GM21717 (cell line): ENCODE data around the gene OGFOD2.

Source experiments
- ATAC-seq: cut with Tn5 transposase; IDR thresholded peaks from one replicate; pipeline ENCODE4 v1.9.1; 2021; ENCODE audit warnings: mild to moderate bottlenecking, moderate library complexity; ENCODE audit not compliant: unreplicated experiment

The OGFOD2 gene

DNA sequence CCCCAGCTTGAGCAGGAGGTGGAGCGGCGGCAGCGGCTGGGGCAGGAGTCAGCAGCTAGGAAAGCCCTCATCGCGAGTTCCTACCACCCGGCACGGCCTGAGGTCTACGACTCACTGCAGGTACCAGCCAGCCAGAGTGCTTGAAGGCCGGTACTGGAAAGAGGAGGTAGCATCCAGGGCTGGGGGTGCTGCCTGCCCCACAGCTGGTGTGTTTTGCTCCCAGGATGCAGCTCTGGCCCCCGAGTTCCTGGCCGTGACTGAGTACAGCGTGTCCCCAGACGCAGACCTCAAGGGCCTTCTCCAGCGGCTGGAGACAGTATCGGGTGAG is 1.6 kb downstream of the OGFOD2 start:
- ATAC-seq, result no peak

DNA sequence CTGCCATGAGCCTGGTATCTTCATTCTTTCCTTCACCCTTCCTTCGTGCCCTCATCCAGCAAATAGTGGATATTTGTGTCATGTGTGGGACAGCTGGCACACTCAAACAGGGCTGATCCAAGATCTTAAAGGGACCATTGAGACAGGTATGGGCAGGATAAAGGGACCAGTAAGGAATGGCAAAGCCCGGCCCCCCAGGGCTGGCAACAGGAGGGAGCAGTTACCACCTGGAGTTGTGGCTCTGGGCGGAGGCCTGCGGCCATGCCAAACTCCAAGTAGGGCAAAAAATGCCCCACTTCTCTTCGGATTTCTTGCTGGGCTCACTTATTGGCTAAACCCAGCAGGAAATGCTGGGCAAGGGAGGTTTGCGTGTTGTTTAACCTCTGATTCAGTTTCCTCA is 2.1 kb downstream of the OGFOD2 start:
- ATAC-seq, result no peak

DNA sequence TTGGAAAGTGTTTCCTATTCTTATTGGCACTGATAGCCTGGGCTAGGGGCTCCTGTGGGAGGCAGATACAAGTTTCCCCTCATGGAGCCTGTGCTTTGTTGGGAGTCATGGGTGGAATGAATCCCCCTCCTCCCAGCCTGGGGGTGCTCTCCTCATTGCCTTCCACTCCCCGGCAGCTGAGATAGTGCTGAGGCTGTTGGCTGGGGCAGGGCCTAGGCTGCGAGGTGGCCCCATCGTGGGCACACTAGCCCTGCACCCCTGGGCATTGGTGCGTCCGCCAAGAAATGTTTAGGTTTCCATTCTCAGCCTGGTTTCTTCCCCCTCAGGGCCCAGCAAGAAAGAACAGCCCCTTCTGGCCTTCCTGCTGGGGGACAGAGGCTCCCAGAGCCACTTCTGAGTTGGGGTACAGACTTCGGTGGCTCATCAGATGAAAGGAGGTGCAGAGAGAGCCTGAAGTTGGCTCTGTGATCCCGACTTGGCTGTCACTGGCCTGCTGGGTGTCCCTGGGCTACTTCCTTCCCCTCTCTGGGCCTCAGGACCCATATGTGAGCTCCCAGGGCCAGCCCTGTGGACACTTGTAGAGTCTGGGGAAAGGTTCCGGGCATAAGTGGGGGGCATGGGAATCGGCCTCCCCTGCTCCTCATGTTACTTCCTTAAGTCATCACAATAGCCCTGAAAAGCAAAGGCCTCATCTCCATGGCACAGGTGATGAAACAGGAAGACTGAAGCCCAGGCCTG is 2.8 kb downstream of the OGFOD2 start:
- no peak for ATAC-seq

DNA sequence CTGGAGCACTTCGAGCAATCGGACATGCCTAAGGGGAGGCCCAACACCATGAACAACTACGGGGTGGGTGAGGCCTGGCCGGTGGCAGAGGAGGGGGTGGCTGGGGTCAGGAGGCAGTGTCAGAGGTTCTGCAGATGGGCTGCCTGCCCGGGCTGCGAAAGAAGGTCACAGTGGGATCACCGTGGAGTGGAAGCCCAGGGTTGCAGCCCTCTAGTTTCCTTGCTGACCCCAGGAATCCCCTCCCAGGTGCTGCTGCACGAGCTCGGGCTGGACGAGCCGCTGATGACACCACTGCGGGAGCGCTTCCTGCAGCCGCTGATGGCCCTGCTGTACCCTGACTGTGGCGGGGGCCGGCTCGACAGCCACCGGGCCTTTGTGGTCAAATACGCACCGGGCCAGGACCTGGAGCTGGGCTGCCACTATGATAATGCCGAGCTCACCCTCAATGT is 3.5 kb downstream of the OGFOD2 start:
- ATAC-seq, result no peak

DNA sequence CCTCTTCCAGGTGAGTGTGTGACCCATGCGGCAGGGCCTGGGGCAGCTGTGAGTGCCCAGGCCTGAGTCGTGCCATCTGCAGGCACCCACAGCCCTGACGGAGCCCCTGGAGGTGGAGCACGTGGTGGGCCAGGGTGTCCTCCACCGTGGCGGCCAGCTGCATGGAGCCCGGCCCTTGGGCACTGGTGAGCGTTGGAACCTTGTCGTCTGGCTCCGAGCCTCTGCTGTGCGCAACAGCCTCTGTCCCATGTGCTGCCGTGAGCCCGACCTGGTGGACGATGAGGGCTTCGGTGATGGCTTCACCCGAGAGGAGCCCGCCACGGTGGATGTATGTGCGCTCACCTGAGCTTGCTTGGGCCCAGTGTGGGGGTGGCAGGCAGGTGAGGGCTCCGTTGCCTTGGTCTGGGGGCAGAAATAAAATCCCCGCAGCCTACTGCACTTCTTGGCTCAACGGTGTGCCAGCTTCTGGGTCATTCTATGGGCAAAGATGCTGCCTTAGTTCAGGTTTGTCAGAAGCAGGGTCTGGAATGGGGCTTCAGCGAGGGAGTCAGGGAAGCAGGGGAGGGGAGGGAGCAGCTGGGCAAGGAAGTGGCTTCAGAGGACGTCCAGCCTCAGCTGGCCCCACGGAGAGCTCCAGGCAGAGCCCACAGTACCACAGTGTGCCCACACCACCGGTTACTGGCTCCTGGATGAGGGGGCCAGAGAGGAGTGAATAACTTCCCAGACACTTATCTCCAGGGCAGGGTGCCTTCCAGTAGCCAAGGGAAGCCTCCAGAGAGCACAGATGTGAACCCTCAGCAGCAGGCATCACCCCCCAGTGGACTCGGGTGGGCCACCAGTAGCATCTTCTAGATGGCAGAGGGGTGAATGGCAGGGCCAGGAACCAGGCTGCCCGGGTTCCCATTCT is 4.2 kb downstream of the OGFOD2 start:
- no peak for ATAC-seq

DNA sequence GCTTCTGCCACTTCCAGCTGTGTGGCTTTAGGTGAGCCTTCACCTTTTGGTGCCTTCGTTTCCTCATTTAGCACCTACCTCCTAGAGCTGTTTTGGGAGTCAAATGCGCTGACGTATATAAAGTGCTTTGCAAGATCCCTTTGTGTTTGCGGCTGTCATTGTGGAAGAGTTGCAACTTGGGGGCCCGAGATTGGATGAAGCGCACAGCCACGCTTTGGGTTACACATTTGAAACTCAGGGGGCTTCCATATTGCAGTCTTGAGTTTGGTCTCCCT is 4.8 kb downstream of the OGFOD2 start:
- ATAC-seq, result no peak

DNA sequence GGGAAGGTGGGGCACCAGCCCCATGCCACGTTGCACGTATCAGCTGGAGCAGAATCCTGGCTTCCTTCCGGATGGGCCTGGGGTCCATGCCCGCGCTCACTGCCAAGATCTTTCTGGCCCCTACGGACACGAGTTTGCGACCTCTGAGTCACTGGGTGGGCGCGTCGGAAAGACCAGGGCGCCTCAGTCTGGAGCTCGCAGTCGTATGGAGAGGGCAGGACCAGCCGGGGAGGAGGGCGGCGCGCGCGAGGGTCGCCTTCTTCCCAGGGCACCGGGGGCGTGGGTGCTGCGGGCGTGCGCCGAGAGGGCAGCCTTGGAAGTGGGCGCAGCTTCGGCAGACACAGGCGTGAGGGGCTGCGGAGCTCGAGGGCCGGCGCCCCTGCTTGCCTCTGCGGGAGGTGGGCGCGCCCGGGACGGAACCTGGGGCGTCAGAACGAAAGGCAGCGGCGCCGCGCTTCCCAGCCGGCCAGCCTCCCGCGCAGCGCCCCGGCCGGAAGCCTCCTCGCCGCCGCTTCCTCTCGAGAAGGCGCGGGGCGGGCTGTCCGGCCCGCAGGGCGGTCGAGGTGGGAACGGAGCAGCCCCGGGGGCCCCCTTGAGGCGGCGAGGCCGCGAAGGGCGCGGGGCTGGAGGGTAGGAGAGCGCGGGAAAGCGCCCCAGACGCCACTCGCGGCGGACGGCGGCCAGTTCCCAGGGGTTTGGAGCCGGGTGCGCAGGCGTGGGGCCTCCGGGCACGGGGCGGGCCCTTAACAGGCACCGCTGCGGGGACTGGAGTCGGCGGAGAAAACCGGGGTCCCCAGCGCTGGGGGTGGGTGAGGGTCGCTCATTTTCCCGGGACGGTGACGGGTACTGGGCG is 5.4 kb downstream of the OGFOD2 start, which contains the start of gene ARL6IP4:
Gene ARL6IP4 (plus strand): TSS at position 499 of the 853 bp plus-strand sequence. CDS start 459 bp downstream, outside the sequence.
- ATAC-seq, result peak; percentile 39

DNA sequence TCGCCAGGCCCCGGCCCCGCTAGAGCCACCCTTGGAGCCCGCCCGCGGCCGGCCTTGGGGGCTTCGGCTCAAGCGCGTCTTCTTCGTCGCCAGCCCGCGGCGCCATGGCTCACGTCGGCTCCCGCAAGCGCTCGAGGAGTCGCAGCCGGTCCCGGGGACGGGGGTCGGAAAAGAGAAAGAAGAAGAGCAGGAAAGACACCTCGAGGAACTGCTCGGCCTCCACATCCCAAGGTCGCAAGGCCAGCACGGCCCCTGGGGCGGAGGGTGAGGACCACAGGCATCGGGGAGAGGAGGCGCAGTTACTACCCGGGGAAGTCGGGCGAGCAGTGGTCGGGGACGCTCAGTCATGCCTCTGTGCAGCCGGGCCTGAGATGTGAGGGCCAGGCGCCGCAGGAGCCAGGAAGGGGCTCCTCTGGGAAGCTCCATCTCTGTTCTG is 6.0 kb downstream of the OGFOD2 start:
- ATAC-seq, result peak; percentile 12

DNA sequence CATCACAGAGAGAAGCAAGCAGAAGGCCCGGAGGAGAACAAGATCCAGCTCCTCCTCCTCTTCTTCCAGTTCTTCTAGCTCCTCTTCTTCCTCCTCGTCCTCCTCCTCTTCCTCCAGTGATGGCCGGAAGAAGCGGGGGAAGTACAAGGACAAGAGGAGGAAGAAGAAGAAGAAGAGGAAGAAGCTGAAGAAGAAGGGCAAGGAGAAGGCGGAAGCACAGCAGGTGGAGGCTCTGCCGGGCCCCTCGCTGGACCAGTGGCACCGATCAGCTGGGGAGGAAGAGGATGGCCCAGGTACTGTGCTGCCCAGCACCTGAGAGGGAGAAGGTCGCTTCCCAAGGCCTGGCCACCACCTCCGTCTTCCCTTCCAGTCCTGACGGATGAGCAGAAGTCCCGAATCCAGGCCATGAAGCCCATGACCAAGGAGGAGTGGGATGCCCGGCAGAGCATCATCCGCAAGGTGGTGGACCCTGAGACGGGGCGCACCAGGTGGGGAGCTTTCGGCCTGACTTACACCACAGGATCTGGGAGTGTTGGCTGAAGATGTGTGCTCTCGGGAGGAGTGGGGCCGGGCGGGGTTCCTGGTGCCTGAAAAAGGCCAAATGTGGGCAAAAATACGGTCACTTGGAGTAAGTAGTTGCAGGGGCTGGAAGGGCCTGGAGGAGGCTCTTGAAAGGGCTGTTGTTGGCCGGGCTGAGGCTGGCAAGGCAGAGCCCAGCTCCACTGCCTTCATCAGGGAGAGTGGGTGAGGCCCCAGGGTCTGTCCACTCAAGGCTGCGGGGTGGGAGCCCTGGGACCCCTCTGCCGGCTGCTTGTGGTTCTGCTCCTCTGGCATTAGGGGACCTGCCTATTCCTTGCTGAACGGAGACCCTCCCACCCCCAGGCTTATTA is 6.8 kb downstream of the OGFOD2 start:
- ATAC-seq, result no peak

DNA sequence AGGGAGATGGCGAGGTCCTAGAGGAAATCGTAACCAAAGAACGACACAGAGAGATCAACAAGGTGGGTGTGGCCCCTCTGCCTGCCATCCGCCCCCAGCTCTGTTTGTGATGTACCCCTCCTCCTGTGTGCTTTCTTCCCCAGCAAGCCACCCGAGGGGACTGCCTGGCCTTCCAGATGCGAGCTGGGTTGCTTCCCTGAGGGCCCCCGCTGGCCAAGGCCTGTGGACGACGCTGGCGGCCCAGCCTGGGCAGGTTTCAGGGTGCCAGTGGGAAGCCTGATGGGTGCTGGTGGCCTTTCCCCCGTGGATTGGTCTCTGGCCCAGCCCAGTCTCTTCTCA is 7.4 kb downstream of the OGFOD2 start:
- ATAC-seq, result no peak

DNA sequence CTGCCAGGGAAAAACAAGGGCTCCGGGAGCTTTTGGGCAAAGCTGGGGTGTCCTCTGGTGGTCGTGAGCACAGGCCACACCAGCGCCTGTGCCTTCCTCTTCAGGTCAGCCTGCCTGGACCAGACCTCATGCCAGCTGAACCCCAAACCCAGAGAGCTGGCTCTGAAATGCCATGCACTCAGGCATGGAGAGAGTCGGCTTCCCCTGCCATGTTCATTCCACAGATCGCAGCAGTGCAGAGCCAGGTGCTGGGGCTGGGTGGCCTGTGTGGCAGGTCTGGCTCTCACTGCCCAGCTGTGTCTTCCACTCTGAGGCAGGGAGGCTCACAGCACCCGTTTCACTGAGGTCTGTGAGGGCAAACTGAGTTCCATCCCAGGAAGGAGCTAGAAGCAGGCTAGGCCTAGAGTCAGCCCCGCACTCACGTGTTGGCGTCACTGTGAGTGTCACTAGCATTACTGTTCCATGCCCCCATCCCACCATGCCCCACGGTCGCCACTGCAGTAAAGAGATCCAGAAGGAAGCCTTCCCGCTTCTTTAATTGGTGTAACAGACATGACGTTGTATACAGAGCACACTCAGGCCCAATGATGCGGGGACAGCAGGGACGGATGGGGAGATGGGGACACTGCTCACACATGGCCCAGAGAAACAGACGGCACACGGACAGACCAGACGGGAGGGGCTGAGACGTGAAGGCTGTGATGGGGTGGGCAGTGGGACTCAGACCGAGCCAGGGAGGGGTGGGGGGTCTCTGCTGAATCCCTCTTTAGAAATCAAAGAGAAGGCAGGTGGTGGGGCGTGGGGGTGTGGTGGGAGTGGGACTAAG is 8.1 kb downstream of the OGFOD2 start:
- no peak for ATAC-seq

DNA sequence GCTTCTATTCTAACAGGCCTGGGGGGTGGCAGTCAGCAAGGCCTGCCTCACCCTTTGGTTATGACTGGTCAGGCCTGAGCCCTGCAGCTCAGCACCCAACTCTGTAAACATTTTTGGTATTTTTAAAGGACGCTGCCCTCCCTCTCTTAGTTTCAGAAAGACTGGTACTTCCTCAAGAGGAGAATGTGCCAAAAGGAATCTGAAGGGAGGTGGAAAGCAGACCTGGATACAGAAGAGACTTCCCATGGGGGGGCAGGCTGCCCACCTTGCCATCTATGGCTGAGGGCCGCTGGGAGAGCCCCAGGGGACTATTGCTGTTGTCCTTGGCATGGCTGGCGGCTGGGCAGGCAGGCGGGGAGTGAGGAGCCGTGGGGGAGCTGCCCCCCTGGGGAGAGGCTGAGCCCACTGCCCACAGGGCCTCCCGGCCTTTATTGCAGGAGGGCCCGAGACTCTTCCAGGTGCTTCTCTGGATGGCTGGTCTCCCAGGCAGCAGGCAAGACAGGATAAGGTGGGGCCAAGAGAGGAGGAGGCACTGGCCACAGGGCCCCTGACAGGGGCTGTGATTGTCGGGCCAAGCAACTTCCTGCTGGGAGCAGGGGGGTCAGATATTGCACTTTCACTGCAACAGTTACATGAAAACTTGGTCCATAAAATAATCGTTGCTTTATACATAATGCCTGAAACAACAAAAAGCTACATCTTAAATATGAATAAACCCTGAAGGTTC is 8.9 kb downstream of the OGFOD2 start:
- ATAC-seq, result no peak

DNA sequence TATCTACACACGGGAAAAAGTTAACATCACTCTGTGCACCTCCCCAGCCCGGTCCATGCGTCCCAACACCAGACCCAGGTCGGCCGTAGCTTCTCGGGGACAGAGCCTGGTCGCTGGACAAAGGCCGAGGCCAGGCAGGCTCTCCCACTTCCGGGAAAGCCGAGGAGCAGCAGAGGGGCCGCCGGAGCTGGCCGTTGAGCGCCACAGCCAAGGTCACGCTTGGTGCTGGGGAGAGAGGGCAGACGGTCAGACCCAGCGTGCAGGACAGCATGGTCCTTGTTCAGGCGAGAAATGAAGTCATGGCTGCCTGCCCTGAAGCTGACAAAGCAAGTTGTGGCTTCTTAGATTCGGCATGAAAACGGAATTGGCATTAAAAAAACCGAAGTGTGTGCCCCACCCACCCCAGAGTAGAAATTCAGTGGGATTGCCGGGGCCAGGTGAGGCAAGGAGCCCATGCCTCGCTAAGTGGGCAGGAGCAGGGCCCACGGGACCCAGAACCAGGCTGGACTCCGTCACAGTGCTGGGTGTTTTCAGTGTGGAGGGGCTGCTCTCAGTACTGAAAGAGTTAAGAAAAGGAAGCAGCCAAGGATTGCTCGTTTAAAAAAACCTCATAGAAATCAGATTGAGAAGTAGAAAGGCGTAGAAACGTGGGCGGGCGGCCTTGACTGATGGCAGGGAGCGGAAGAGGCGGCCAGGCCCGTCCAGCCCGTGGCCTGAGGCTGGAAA is 9.7 kb downstream of the OGFOD2 start:
- ATAC-seq, result no peak

DNA sequence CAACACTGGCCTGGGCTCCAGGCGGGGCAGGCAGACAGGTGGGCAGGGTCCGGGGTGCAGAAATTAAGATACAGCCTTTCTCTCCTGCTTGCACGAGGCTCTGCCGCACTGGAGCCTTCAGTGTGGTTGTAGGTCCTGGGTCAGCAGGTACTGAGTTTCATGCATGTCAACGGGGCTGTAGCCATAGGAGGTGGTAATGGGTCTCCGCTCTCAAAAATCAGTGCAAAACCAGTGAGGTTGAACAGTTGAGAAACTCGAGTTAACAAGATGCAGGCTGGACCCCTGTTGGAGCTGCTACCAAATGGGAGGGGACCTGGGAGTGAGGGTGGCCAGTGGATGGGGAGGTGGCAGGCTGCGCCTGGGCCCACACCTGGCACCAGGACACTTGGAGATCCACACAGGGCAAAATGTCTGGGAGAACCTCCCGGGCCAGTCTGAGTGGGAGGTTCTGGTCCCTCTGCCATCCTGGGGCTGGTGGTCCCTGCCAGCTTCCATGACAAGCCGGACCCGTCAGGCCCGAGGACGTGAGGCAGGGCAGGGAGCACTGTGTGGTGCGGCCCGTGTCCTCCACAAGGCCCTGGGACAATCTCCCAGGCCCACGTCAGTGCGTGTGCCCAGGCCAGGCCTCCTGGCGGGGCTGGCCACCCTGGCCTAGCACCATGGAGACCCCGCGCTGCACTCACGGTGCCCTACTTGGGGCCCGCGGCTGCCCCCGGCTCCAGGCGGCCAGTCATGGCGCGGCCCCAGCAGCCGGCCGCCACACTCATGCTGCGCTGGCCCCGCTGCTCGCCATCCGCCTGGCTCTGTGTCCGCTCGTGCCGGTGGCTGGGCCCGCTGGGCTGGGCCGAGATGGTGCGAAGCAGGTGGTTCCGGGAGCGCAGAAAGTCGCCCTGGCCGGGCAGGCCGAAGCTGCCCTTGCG is 10.6 kb downstream of the OGFOD2 start:
- ATAC-seq, result no peak

DNA sequence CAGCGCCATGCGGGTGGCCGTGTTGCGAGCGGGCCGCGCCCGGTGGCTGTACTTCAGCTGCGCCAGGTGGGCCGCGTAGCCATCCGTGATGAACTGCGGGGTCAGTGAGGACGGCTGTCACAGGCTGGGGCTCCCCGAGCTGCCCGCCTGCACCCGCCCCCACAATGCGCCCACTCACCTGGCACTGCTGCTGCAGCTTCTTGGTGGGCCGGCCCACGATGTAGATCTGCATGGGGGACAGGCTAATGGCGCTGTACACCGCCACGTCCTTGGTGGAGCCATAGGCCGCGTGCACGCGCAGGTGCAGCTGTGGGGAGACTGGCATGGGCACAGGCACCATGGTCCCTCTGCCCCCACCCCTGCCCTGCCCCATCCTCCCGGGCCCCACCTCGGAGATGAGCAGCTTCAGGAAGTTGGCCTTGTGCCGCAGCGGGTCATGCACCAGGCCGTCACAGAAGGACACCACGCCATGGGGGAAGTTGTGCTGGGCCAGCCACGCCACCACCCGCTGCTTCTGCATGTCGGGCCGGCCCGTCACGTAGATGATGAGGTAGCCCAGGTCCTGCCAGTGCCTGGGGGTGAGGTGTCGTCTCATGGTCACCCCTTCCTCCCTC is 11.3 kb downstream of the OGFOD2 start:
- no peak for ATAC-seq

DNA sequence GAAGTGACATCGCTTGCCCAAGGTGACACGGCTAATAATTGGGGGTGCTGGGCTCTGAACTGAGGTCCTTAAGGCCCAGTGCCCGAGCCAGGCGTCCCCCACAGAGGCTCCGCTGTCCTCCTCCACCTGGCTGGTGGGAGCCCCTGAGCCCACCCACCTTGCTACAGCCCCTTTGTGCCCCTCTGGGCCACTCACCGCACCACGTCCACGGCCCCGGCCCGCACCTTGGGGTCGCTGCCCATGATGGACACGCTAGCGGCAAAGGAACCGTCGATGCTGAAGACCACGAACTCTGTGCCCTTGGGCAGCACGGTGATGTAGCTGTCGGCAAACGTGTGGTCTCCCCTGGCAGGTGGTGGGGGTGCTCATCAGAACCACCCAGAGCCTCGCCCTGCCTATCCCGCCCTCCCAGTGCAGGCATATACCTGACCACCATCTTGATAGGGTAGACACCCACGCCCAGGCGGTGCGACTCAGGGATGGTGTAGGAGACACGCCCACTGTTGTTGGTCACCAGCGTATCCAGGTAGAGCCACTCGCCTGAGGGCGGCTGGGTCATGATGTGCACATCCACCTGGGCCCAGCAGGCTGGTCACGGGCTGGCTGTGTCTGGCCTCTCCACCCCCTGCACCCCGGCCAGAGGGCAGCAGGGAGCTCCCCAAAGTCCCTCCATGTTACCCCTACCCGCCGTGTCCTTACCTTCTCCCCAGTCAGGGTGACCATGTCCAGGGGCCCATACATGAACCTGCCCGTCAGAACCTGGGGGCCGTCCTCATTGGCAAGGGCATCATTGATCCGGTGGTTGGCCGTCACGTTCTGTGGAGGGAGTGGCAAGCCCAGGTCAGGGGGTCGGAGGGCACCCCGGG is 12.3 kb downstream of the OGFOD2 start:
- ATAC-seq, result no peak
